NT2/D1 (cell line): ENCODE measurements around the gene ST6GALNAC3.

ENCODE experiments used
- DNase-seq: peaks from one replicate; pipeline ENCODE4 v3.0.0-alpha.2; 2011; ENCODE audit warnings: low read depth, low spot score
- H3K27me3 ChIP-seq: 2 replicates; pipeline ENCODE4 v1.6.0; 2011; ENCODE audit warnings: mild to moderate bottlenecking; ENCODE audit not compliant: insufficient read length, insufficient read depth
- H3K36me3 ChIP-seq: 2 replicates; pipeline ENCODE4 v1.6.1; 2011; ENCODE audit warnings: mild to moderate bottlenecking, low read length, mixed read lengths; ENCODE audit not compliant: insufficient read depth, insufficient read length
- H3K4me1 ChIP-seq: 2 replicates; pipeline ENCODE4 v1.5.1; 2011; ENCODE audit not compliant: insufficient read depth, insufficient read length
- H3K4me3 ChIP-seq: 2 replicates; pipeline ENCODE4 v1.5.1; 2011; ENCODE audit warnings: low read depth; ENCODE audit not compliant: insufficient read length
- H3K9ac ChIP-seq: 2 replicates; pipeline ENCODE4 v1.6.0; 2011; ENCODE audit warnings: low read depth; ENCODE audit not compliant: insufficient read length
- H3K9me3 ChIP-seq: 2 replicates; pipeline ENCODE4 v1.5.1; 2011; ENCODE audit warnings: mild to moderate bottlenecking, low read length; ENCODE audit not compliant: insufficient read depth
- SUZ12 ChIP-seq: IDR thresholded peaks from 2 replicates; pipeline ENCODE4 v1.6.1; 2011; ENCODE audit not compliant: insufficient read length, insufficient read depth; ENCODE audit errors: extremely low read depth
- YY1 ChIP-seq: IDR thresholded peaks from 2 replicates; pipeline ENCODE4 v1.6.1; 2011; ENCODE audit not compliant: insufficient read length, insufficient read depth
- ZNF274 ChIP-seq: IDR thresholded peaks from 2 replicates; pipeline ENCODE4 v1.6.1; 2011; ENCODE audit warnings: mild to moderate bottlenecking, low read depth, low read length

Gene ST6GALNAC3

GRCh38 chr1:76351655-76352054, 277.1 kb downstream of the ST6GALNAC3 start:
- no peak for DNase-seq
- no peak overlapping the region for H3K9ac ChIP-seq

GRCh38 chr1:76352741-76353435, 278.3 kb downstream of the ST6GALNAC3 start:
- no peak overlapping the region for H3K9ac ChIP-seq
- no peak for DNase-seq
- H3K9me3 ChIP-seq, result no peaks in the 10 kb centered on the region
- H3K36me3 ChIP-seq, result no peaks in the 10 kb centered on the region
- no peak overlapping the region for H3K4me3 ChIP-seq
- TF ChIP-seq SUZ12 (no peak), ZNF274 (no peak), YY1 (no peak)
- no peaks in the 10 kb centered on the region for H3K4me1 ChIP-seq
- H3K27me3 ChIP-seq, result no peaks in the 10 kb centered on the region

More at GRCh38 chr1:76351655-76352054, 277.1 kb downstream of the ST6GALNAC3 start:
- Histone ChIP-seq H3K9me3 (no peaks in the 10 kb centered on the region), H3K36me3 (no peaks in the 10 kb centered on the region), H3K4me1 (no peaks in the 10 kb centered on the region), H3K27me3 (no peaks in the 10 kb centered on the region), H3K4me3 (no peak overlapping the region)
- TF ChIP-seq ZNF274, result no peak

GRCh38 chr1:76354236-76354635, 279.7 kb downstream of the ST6GALNAC3 start:
- Histone ChIP-seq H3K9me3 (no peaks in the 10 kb centered on the region), H3K27me3 (no peaks in the 10 kb centered on the region), H3K4me1 (no peaks in the 10 kb centered on the region), H3K36me3 (no peaks in the 10 kb centered on the region), H3K4me3 (no peak overlapping the region), H3K9ac (no peak overlapping the region)
- DNase-seq, result no peak
- TF ChIP-seq ZNF274 (no peak), SUZ12 (no peak), YY1 (no peak)

DNA sequence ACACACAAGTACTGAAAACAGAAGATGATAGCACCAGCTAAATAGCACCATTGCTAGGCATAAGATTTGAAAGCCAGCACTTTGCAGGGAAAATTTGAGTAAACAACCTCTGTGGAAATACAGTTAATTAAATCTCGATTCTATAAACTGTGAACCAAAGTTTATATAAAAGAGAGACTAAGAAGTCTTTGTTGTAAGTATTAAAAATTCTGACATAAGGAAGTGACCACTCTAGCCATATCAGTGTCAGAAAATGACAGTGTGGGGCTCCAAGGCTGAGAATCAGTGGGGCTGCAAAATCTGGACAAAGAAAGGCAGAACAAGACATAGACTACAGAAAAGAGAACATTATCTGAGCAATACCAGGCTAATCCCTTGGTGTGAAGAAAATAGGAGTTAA, 292.2 kb downstream of the ST6GALNAC3 start:
- DNase-seq, result no peak
- Histone ChIP-seq H3K9ac (no peak overlapping the region), H3K4me3 (no peak overlapping the region), H3K4me1 (no peaks in the 10 kb centered on the region), H3K36me3 (no peaks in the 10 kb centered on the region), H3K27me3 (no peaks in the 10 kb centered on the region), H3K9me3 (no peaks in the 10 kb centered on the region)
- TF ChIP-seq ZNF274, result no peak
- no peak for TF ChIP-seq YY1
- no peak for TF ChIP-seq SUZ12

- no peaks in the 10 kb centered on the region for H3K27me3 ChIP-seq
- no peak overlapping the region for H3K4me3 ChIP-seq
- no peak for DNase-seq
- TF ChIP-seq SUZ12 (no peak), ZNF274 (no peak), YY1 (no peak)
- no peaks in the 10 kb centered on the region for H3K9me3 ChIP-seq
- H3K4me1 ChIP-seq, result no peaks in the 10 kb centered on the region
- H3K36me3 ChIP-seq, result no peaks in the 10 kb centered on the region
- no peak overlapping the region for H3K9ac ChIP-seq
Observed at GRCh38 chr1:76371941-76372340, 297.4 kb downstream of the ST6GALNAC3 start.

GRCh38 chr1:76374086-76374485, 299.5 kb downstream of the ST6GALNAC3 start:
- H3K9ac ChIP-seq, result no peak overlapping the region
- H3K4me3 ChIP-seq, result no peak overlapping the region
- no peaks in the 10 kb centered on the region for H3K4me1 ChIP-seq
- TF ChIP-seq ZNF274 (no peak), SUZ12 (no peak), YY1 (no peak)
- DNase-seq, result no peak
- H3K27me3 ChIP-seq, result no peaks in the 10 kb centered on the region
- H3K9me3 ChIP-seq, result no peaks in the 10 kb centered on the region
- no peaks in the 10 kb centered on the region for H3K36me3 ChIP-seq

- H3K9me3 ChIP-seq, result no peaks in the 10 kb centered on the region
- H3K4me3 ChIP-seq, result no peak overlapping the region
- no peak for DNase-seq
- H3K4me1 ChIP-seq, result no peaks in the 10 kb centered on the region
- H3K9ac ChIP-seq, result no peak overlapping the region
- TF ChIP-seq SUZ12 (no peak), ZNF274 (no peak), YY1 (no peak)
- no peaks in the 10 kb centered on the region for H3K36me3 ChIP-seq
- H3K27me3 ChIP-seq, result no peaks in the 10 kb centered on the region
Observed at GRCh38 chr1:76377247-76377646, 302.7 kb downstream of the ST6GALNAC3 start.
